CD4-positive, alpha-beta T cell treated with Interleukin-6 at 100 ng/mL for 8 hours (primary cell): Measurements from ENCODE around the gene ZNF383.
"Not testable (repeated sequence)": the region's sequence is repeated elsewhere in the genome, so short reads cannot be mapped to it uniquely, and the experiment has no call there.

Source experiments
- DNase-seq: peaks from one replicate; pipeline ENCODE4 v3.0.0-alpha.2; 2020; ENCODE audit warnings: mixed read lengths, low spot score

The ZNF383 gene

DNA sequence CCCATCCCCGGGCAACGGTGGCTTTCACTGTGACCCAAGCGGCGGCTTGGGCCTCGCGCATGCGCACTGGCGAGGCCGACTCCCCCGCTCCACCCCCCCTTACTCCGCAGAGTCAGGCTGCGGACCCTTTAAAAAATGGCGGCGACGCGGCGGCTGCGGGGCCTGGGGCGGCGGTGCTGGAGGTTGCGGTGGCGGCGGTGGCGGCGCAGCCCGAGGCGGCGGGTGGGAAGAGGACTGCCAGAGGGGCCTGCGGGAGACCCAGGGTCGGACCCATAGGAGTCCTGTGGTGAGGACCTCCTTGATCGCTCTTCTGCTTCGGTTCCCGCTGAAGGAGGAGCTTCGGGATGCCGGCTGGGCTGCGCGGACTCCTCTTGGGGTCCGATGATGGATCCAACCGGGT, 76.2 kb downstream of the ZNF383 start:
- not testable (repeated sequence) for DNase-seq
